Stimulated activated CD8-positive, alpha-beta memory T cell treated with anti-CD3 and anti-CD28 coated beads, Interleukin-4, amount 100 ng/mL, for 4 hours (primary cell): ENCODE data around the gene ENTPD2.

Experiments
- DNase-seq, 2 donors: peaks; one replicate each; pipeline ENCODE4 v3.0.0-alpha.2; 2020; ENCODE audit warnings: low read depth in 2 of 2, low spot score in 1 of 2

The ENTPD2 gene

GRCh38 chr9:137053944-137054931, at the start of gene ENTPD2:
Gene ENTPD2 (minus strand): TSS chr9:137054061. CDS start chr9:137053997, 64 bp downstream.
- peak in 1 of 2 donors; percentile 41 for DNase-seq

GRCh38 chr9:137103206-137103999, 49.5 kb upstream of the ENTPD2 start:
- DNase-seq: no peak

GRCh38 chr9:137099231-137099630, 45.4 kb upstream of the ENTPD2 start:
- DNase-seq: no peak

- no peak for DNase-seq
These were observed 44.1 kb upstream of the ENTPD2 start for GRCh38 chr9:137097761-137098462.

- no peak for DNase-seq
These were observed 43.1 kb upstream of the ENTPD2 start for GRCh38 chr9:137096785-137097546.

GRCh38 chr9:137095664-137096517, 42.0 kb upstream of the ENTPD2 start:
- peak; percentile 59 to 67 for DNase-seq

GRCh38 chr9:137089232-137089947, 35.5 kb upstream of the ENTPD2 start:
- no peak for DNase-seq

GRCh38 chr9:137088121-137088520, 34.3 kb upstream of the ENTPD2 start:
- DNase-seq: no peak

- no peak for DNase-seq
These were observed 33.6 kb upstream of the ENTPD2 start for GRCh38 chr9:137087409-137087925.

GRCh38 chr9:137086531-137087408, 32.9 kb upstream of the ENTPD2 start, which contains the start of gene MAN1B1:
Gene MAN1B1 (plus strand): TSS chr9:137086985. CDS start chr9:137087000, 15 bp downstream.
- DNase-seq: peak; percentile 94 to 100

- DNase-seq: no peak
These were observed 32.2 kb upstream of the ENTPD2 start for GRCh38 chr9:137085920-137086530.

GRCh38 chr9:137084526-137084925, 30.7 kb upstream of the ENTPD2 start:
- no peak for DNase-seq

- DNase-seq: no peak
These were observed 29.6 kb upstream of the ENTPD2 start for GRCh38 chr9:137083394-137084004.

- DNase-seq: no peak
These were observed 29.0 kb upstream of the ENTPD2 start for GRCh38 chr9:137082925-137083290.

GRCh38 chr9:137082222-137082924, 28.5 kb upstream of the ENTPD2 start:
- DNase-seq: no peak
